ENCODE measurements around the gene CLCN7. TPM values are rescaled to one million over a fixed set of nuclear protein-coding genes. Genes with fewer than 3 reads are reported as not detected.

CLCN7 gene
- total RNA-seq, 1 experiment from 2014 or later = 70.0 TPM

- no peak overlapping the region for H3K23ac ChIP-seq (ENCODE audit: insufficient read length, low read depth, low read length)
- H2BK120ac ChIP-seq (ENCODE audit: low read depth, low read length, poor library complexity, severe bottlenecking) = no peak overlapping the region
- no peak for DNase-seq
- no peak overlapping the region for H3T11ph ChIP-seq (ENCODE audit: low read length)
- Mint-ChIP-seq H3K27me3 (ENCODE audit: low read depth) (peaks cover 43% of the 10 kb centered on the region), H3K4me3 (no peak overlapping the region), H3K4me1 (peaks cover 6 to 12% of the 10 kb centered on the region in 2 experiments), H3K9me3 (peaks cover 19 to 33% of the 10 kb centered on the region in 2 experiments), H3K36me3 (ENCODE audit: insufficient read depth in 1 of 3, low read depth in 3 of 3) (peaks cover 0 to 2% (median 0%) of the 10 kb centered on the region in 3 experiments; a peak in 3 of 7 replicates), H3K27ac (no peak overlapping the region)
- peaks cover 8% of the 10 kb centered on the region for H3K9me3 ChIP-seq (ENCODE audit: control insufficient read depth, low read depth, low read length)
- H2BK5ac ChIP-seq (ENCODE audit: insufficient read length, low read length) = no peak overlapping the region
- no peak for TF ChIP-seq CTCF (conservative IDR thresholded peaks at IDR 0.05)
- H3K9ac ChIP-seq (ENCODE audit: extremely low read depth, insufficient read length, low read length) = no peak overlapping the region
- H3K4ac ChIP-seq (ENCODE audit: low read depth, low read length) = no peak overlapping the region
- no peak overlapping the region for H2AFZ ChIP-seq (ENCODE audit: low read length)
- no peak overlapping the region for H2BK15ac ChIP-seq (ENCODE audit: low read depth, low read length)
- H3K4me2 ChIP-seq (ENCODE audit: insufficient read depth, insufficient read length, low read length) = no peak overlapping the region
- H3K23me2 ChIP-seq (ENCODE audit: insufficient read length, low read depth, low read length, poor library complexity, severe bottlenecking) = peaks cover 11% of the 10 kb centered on the region
- no peak overlapping the region for H3K18ac ChIP-seq (ENCODE audit: insufficient read length, low read depth, low read length)
- H3K14ac ChIP-seq (ENCODE audit: insufficient read depth, low read length) = no peak overlapping the region
- H3K4me1 ChIP-seq (ENCODE audit: insufficient read depth, low read length) = peaks cover 4% of the 10 kb centered on the region
- no peaks in the 10 kb centered on the region for H4K20me1 ChIP-seq (ENCODE audit: control insufficient read depth, insufficient read depth, insufficient read length)
- H3K27ac ChIP-seq (ENCODE audit: insufficient read length, low read depth, low read length) = no peak overlapping the region
- H4K5ac ChIP-seq (ENCODE audit: insufficient read length, low read depth, low read length) = no peak overlapping the region
- peaks cover 7% of the 10 kb centered on the region for H3K79me1 ChIP-seq (ENCODE audit: insufficient read depth, low read depth, low read length, poor library complexity, severe bottlenecking)
- no CpG with 5 or more reads among the region's 10 CpGs for WGBS (ENCODE audit: extremely low coverage, insufficient read length, low lambda C conversion rate)
- H2AK5ac ChIP-seq (ENCODE audit: insufficient read length, low read length) = no peak overlapping the region
- no peak overlapping the region for H3K56ac ChIP-seq (ENCODE audit: insufficient read length, low read depth, low read length)
- H2BK12ac ChIP-seq (ENCODE audit: insufficient read length, low read depth, low read length) = no peak overlapping the region
- H3K27me3 ChIP-seq (ENCODE audit: insufficient read depth, low read length) = no peaks in the 10 kb centered on the region
- H4K91ac ChIP-seq (ENCODE audit: insufficient read length, low read depth, low read length) = no peak overlapping the region
- no peak overlapping the region for H2BK20ac ChIP-seq (ENCODE audit: low read depth, low read length, poor library complexity, severe bottlenecking)
- H4K8ac ChIP-seq (replicated peaks; ENCODE audit: insufficient read length, low read depth, low read length) = no peak overlapping the region
- H3K79me2 ChIP-seq (ENCODE audit: insufficient read depth, low read length) = peaks cover 6% of the 10 kb centered on the region; the same call in 1 of the 2 replicates
These were observed 2.2 kb upstream of the CLCN7 start for GRCh38 chr16:1477033-1477432.
